Naive thymus-derived CD4-positive, alpha-beta T cell (primary cell): Measurements from ENCODE around the gene CSRNP2. TPM values are rescaled to one million over a fixed set of nuclear protein-coding genes. Genes with fewer than 3 reads are reported as not detected.

Experiments used
- polyA plus RNA-seq, 2 donors: library from polyadenylated mRNA; unstranded; fragments of 300-500 nt; fragmentation: Illumina TruSeq; gene quantifications; one replicate each; pipeline ENCODE4 v1.2.3, GENCODE V29; 2021
- total RNA-seq, 6 experiments: library from RNA in 5 of 6; stranded (reverse) in 5 of 6; gene quantifications; 1 replicate in 5 of 6; 2 replicates in 1 of 6; pipeline ENCODE4 v1.2.3 and lab custom pipeline; 2021 to 2026

CSRNP2 gene
- total and polyA plus RNA-seq, 7 experiments from 2014 or later, result 2.7 to 38.7 (median 20.1) TPM

Other genes starting within 250 kb of the CSRNP2 start
- gene TMPRSS12, start 240.7 kb downstream of the CSRNP2 start, total RNA-seq, result not detected
- gene TMPRSS12, start 240.7 kb downstream of the CSRNP2 start, polyA plus RNA-seq, result not detected
- gene HIGD1C, start 131.1 kb downstream of the CSRNP2 start, total RNA-seq, result not detected
- gene HIGD1C, start 131.1 kb downstream of the CSRNP2 start, polyA plus RNA-seq, result not detected
- gene SLC11A2, start 57.2 kb downstream of the CSRNP2 start, total RNA-seq, result 10 to 100 TPM; 49.3 to 65.4 (median 61.0) TPM
- gene SLC11A2, start 57.2 kb downstream of the CSRNP2 start, polyA plus RNA-seq, result 10 to 100 TPM; 14.0 to 24.6 TPM
- 100 to 1,000 TPM in 1 of 5 experiments, 10 to 100 TPM in 4; 58.8 to 101 (median 77.0) TPM for gene LETMD1, start 35.3 kb downstream of the CSRNP2 start, total RNA-seq
- gene LETMD1, start 35.3 kb downstream of the CSRNP2 start, polyA plus RNA-seq, result 10 to 100 TPM; 32.4 to 42.0 TPM
- 10 to 100 TPM; 23.4 to 42.3 (median 36.6) TPM for gene TFCP2, start 89.5 kb upstream of the CSRNP2 start, total RNA-seq
- 10 to 100 TPM; 10.8 to 16.6 TPM for gene TFCP2, start 89.5 kb upstream of the CSRNP2 start, polyA plus RNA-seq
- gene POU6F1, start 134.5 kb upstream of the CSRNP2 start, total RNA-seq, result 10 to 100 TPM in 4 of 5 experiments, 1 to 10 TPM in 1; 5.1 to 85.5 (median 33.5) TPM
- gene POU6F1, start 134.5 kb upstream of the CSRNP2 start, polyA plus RNA-seq, result 1 to 10 TPM; 1.8 to 4.7 TPM
- gene DAZAP2, start 155.2 kb upstream of the CSRNP2 start, total RNA-seq, result 100 to 1,000 TPM; 231 to 306 (median 271) TPM
- 1,000 to 10,000 TPM; 1,567 to 1,584 TPM for gene DAZAP2, start 155.2 kb upstream of the CSRNP2 start, polyA plus RNA-seq
- 1 to 10 TPM; 1.5 to 7.4 (median 4.2) TPM for gene SMAGP, start 186.8 kb upstream of the CSRNP2 start, total RNA-seq
- gene SMAGP, start 186.8 kb upstream of the CSRNP2 start, polyA plus RNA-seq, result 10 to 100 TPM; 10.6 to 16.2 TPM
- 100 to 1,000 TPM; 159 to 255 (median 249) TPM for gene BIN2, start 240.6 kb upstream of the CSRNP2 start, total RNA-seq
- 100 to 1,000 TPM; 198 to 290 TPM for gene BIN2, start 240.6 kb upstream of the CSRNP2 start, polyA plus RNA-seq